Body of pancreas (tissue), 4 donors: ENCODE data around the gene TNFRSF8. TPM values are rescaled to one million over a fixed set of nuclear protein-coding genes. Genes with fewer than 3 reads are reported as not detected.

ENCODE experiments used
- ATAC-seq: fragments of 150-250 bp; one replicate; pipeline ENCODE4 v1.9.1; 2016
- DNase-seq, 4 donors: peaks; one replicate each; pipeline ENCODE4 v3.0.0-alpha.2; 2019
- H3K27ac ChIP-seq, 4 donors: fragments of 200-600 bp; sonication (generic); 1 replicate in 3 of 4; 2 replicates in 1 of 4; pipeline versions ENCODE4 v1.5.1 to v1.6.1; 2016 to 2019; ENCODE audit warnings: mild to moderate bottlenecking in 1 of 4, mixed read lengths in 1 of 4, moderate library complexity in 1 of 4
- H3K27me3 ChIP-seq, 2 donors: fragments of 200-600 bp; sonication (generic); one replicate each; pipeline ENCODE4 v1.6.0; 2016; ENCODE audit warnings: mild to moderate bottlenecking in 1 of 2
- H3K36me3 ChIP-seq, 2 donors: fragments of 200-600 bp; sonication (generic); replicated peaks in 1 of 2; 2 replicates each; pipeline ENCODE4 v1.5.1; 2016; ENCODE audit warnings: low read depth in 2 of 2; ENCODE audit not compliant: insufficient read depth in 1 of 2
- H3K4me1 ChIP-seq: fragments of 200-600 bp; sonication (generic); one replicate; pipeline ENCODE4 v1.6.0; 2016
- H3K4me3 ChIP-seq, 2 donors: fragments of 200-600 bp; sonication (generic); 1 replicate in 1 of 2; 2 replicates in 1 of 2; pipeline ENCODE4 v1.5.1; 2016 to 2019
- H3K9me3 ChIP-seq, 3 donors: fragments of 200-600 bp; sonication (generic); 1 replicate in 2 of 3; 2 replicates in 1 of 3; pipeline ENCODE4 v1.5.1; 2016
- POLR2A ChIP-seq, 3 donors: fragments of 450-650 bp; IDR thresholded peaks; one replicate each; pipeline ENCODE4 v1.6.1; 2016; ENCODE audit warnings: antibody characterized with exemption in 3 of 3, mild to moderate bottlenecking in 2 of 3
- WGBS, 2 donors: methylation state at CpG; one replicate each; pipeline ENCODE4 v1.1.5; 2017; 5-methylcytosine and 5-hydroxymethylcytosine counted together
- intact Hi-C: fragments of 100-400 bp; cut with DNase I; formaldehyde crosslinking; loops from one replicate; pipeline ENCODE4 v1.15.1; 2023
- total RNA-seq, 2 donors: library from RNA; depleted of rRNA; stranded (reverse); fragments of >200 nt; gene quantifications; one replicate each; pipeline ENCODE4 v1.1.0, GENCODE V29; 2016
- TF ChIP-seq, protein P1 (sequence below), 7 experiments: fragments of 450-650 bp in 4 of 7; fragments of 200-600 bp in 3 of 7; sonication (generic) in 3 of 7; IDR thresholded peaks; one replicate each; pipeline ENCODE4 v1.5.1; 2016 to 2019; ENCODE audit warnings: antibody characterized with exemption in 7 of 7

TNFRSF8 gene
- total RNA-seq, 2 donors from 2014 or later: not detected

DNA sequence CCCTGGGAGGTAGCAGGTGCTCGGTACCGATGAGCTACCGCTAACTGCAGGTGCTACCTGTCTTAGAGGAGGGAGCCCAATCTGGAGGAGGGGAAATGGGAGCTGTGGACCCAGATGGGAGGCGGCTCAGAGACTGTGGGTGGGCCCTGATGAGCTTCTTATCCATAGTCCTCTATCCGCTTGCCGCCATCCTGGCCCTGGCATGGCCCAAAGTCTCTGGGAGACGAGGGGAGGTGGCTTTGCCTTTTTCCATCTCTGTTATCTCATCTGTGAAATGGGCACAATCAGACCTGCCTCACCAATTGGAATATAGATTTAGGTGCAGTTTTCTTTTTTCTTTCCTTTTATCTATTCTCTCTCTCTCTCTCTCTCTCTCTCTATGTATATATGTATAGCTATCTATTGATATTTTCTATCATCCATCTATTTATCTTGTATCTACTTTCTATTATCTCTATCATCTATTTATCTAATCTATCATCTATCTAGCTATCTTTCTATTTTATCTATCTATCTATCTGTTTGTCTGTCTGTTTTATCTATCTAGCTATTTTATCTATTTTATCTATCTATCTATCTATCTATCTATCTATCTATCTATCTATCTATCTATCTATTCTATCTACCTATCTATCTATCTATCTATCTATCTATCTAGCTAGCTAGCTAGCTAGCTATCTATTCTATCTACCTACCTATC lies 120.1 kb downstream of the TNFRSF8 start:
- intact Hi-C loops: no loop called here
- no peak for ATAC-seq

DNA sequence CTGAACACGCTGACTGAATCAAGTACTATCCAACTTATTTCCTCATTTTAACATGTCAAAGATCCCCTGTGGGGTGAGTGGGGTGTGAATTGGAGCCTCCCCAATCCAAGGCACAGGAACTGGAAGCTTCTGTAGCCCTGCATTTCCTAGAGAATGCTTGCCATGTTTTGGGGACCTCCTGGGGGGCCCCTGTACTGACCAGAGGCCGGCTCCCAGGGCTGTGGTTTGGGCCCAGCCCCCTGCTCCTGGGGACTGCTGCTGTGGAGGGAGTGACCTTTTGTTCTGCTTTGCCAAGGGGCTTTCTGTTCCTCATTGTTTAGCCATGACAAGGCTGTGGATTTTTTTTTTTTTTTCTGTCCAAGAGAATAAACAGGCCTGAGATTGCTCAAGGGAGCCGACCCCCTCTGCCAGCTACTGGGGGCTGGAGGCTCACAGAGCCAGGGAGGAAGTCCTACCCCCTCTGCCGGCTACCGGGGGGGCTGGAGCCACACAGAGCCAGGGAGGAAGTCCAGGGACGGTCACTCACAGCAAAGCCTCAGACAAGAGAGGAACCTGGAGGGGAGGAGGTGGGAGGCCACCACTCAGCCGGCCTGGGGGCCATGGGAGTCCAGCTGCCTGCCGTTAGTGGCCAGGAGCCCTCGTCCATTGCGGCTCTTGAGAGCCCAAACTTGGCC lies 121.0 kb downstream of the TNFRSF8 start:
- H3K4me3 ChIP-seq: no peak overlapping the region
- H3K4me1 ChIP-seq: peaks cover 10% of the 10 kb centered on the region
- no peaks in the 10 kb centered on the region for H3K27me3 ChIP-seq
- ATAC-seq: peak; percentile 63
- peak; percentile 40 to 83 (median 54) for DNase-seq
- WGBS, 2 donors: 13 to 15% methylated on average over 5 to 10 of the region's 10 CpGs
- peak overlapping the region in 3 of 4 donors; percentile 31 to 80 (median 65) for H3K27ac ChIP-seq
- intact Hi-C loops: no loop called here
- no peaks in the 10 kb centered on the region for H3K9me3 ChIP-seq
- no peaks in the 10 kb centered on the region for H3K36me3 ChIP-seq
- peak in 1 of 3 donors; percentile 63 for TF ChIP-seq POLR2A (IDR thresholded peaks at IDR 0.05)
- TF ChIP-seq, protein P1, sequence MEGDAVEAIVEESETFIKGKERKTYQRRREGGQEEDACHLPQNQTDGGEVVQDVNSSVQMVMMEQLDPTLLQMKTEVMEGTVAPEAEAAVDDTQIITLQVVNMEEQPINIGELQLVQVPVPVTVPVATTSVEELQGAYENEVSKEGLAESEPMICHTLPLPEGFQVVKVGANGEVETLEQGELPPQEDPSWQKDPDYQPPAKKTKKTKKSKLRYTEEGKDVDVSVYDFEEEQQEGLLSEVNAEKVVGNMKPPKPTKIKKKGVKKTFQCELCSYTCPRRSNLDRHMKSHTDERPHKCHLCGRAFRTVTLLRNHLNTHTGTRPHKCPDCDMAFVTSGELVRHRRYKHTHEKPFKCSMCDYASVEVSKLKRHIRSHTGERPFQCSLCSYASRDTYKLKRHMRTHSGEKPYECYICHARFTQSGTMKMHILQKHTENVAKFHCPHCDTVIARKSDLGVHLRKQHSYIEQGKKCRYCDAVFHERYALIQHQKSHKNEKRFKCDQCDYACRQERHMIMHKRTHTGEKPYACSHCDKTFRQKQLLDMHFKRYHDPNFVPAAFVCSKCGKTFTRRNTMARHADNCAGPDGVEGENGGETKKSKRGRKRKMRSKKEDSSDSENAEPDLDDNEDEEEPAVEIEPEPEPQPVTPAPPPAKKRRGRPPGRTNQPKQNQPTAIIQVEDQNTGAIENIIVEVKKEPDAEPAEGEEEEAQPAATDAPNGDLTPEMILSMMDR (IDR thresholded peaks at IDR 0.05): peak in 3 of 7 experiments; percentile 1 to 19 (median 12)

More for the DNA sequence above, 120.1 kb downstream of the TNFRSF8 start:
- H3K36me3 ChIP-seq: no peaks in the 10 kb centered on the region
- H3K4me3 ChIP-seq: no peak overlapping the region
- 64 to 78% methylated on average over 7 of the region's 7 CpGs for WGBS, 2 donors
- peak overlapping the region in 1 of 4 donors; percentile 80 for H3K27ac ChIP-seq
- H3K9me3 ChIP-seq: no peaks in the 10 kb centered on the region
- no peak for TF ChIP-seq POLR2A (IDR thresholded peaks at IDR 0.05)
- TF ChIP-seq, protein P1 (IDR thresholded peaks at IDR 0.05): no peak
- no peak for DNase-seq
- no peaks in the 10 kb centered on the region for H3K27me3 ChIP-seq
- H3K4me1 ChIP-seq: peaks cover 16% of the 10 kb centered on the region

DNA sequence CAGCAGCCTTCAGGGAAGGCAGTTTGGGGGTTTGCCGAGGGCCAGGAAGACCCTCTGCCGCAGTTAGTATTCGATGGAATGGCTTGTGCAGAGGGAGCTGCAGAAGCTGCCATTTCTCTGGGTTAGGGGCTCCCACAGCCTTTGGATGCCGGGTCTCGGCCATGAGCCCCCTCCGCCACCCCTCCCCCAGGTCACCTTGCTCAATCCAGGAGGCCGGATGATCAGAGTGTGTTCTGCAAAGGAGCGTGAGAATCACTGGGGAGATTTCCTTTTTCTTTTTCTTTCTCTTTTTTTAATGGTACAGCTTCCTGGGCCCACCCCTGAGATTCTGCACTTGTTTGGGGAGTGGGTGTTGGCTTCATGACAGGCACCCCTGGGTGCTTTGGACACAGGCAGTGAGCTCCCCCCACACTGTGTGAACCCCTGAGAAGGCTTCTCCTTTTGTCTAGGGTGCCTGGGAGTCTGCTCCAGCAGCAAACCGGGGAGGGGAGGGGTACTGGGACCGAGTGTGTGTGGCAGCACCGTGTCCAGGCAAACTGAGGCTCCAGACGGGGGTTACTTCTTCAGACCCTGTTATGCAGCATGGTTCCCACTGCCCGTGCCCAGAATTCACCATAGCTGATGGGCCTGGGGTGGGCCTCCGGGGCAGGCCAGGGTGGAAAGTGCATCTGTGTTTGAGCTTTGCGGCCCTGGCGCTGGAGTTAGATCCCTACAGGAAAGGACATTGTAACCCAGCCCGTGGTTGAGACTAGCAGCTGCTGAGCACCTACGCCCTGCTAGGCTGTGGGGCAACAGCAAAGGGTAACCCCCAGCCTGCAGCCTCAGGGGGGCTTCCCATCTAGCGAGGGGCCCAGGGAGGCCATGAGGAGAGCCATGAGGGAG lies 122.2 kb downstream of the TNFRSF8 start:
- H3K9me3 ChIP-seq: no peaks in the 10 kb centered on the region
- ATAC-seq: no peak
- no peak for TF ChIP-seq POLR2A (IDR thresholded peaks at IDR 0.05)
- TF ChIP-seq, protein P1 (IDR thresholded peaks at IDR 0.05): no peak
- intact Hi-C loops: no loop called here
- H3K27me3 ChIP-seq: no peaks in the 10 kb centered on the region
- DNase-seq: no peak
- H3K27ac ChIP-seq: peak overlapping the region in 3 of 4 donors; percentile 31 to 80 (median 65)
- WGBS, 2 donors: 62% methylated on average over 12 to 19 of the region's 19 CpGs
- H3K4me1 ChIP-seq: peaks cover 10% of the 10 kb centered on the region
- H3K36me3 ChIP-seq: no peaks in the 10 kb centered on the region
- no peak overlapping the region for H3K4me3 ChIP-seq

DNA sequence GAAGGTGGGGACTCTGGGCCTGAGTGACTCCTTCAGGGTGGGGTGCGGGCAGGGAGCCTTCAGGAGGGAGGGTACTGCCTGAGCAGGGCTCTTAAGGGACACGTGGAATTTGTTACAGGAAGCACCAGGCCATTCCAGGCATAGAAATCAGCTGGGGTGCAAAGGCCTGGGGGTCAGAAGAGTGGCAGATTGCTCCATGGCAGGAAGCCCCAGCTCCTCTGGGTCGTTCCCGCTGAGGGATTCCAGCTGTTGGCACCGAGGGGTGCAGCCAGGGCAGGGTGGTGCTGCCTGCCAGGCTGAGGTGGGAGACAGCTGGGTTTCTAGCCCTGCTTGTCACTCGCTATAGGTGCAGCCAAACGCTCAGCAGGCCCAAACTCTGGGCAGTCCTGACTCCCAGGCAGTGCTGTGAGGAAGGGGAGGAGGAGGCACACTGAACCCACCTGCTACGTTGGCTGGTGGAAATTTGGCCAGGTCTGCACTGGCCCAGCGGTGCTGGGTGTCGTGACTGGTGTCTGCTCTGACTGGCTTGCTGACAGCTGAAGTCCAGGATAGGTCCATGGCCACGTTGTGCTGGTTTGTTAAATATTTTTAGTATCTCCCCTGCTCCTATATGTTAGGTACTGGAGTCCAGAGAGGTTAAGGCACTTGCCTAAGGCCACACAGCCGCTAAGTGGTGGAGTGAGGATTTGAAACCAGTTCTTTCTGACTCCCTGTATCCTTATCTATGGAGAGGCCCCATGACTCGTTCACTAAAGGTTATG lies 123.0 kb downstream of the TNFRSF8 start:
- Histone ChIP-seq H3K9me3 (no peaks in the 10 kb centered on the region), H3K27me3 (no peaks in the 10 kb centered on the region), H3K4me3 (no peak overlapping the region), H3K36me3 (no peaks in the 10 kb centered on the region), H3K27ac (peak overlapping the region in 2 of 4 donors; percentile 8 to 80), H3K4me1 (peaks cover 10% of the 10 kb centered on the region)
- DNase-seq (no peak), ATAC-seq (no peak)
- 60 to 61% methylated on average over 7 to 13 of the region's 13 CpGs for WGBS, 2 donors
- intact Hi-C loops: no loop called here
- TF ChIP-seq, protein P1 (IDR thresholded peaks at IDR 0.05): no peak
- TF ChIP-seq POLR2A (IDR thresholded peaks at IDR 0.05): no peak
